ENCODE data around the gene DGUOK.

- TF ChIP-seq ZNF274 (IDR thresholded peaks at IDR 0.05; ENCODE audit: low read depth, low read length) (no peak), YY1 (IDR thresholded peaks at IDR 0.05; ENCODE audit: insufficient read depth, insufficient read length) (no peak), SUZ12 (IDR thresholded peaks at IDR 0.05; ENCODE audit: extremely low read depth, insufficient read depth, insufficient read length) (no peak)
Measured at GRCh38 chr2:73949802-73950201, 23.1 kb downstream of the DGUOK start.

All from NT2/D1 (cell line).